Muscle layer of colon (tissue), 2 donors: ENCODE data around the gene CTDSP1.
A peak's percentile ranks its signal among the peaks of the same experiment; 100 is the strongest.

Experiments
- H3K27ac ChIP-seq: one replicate; pipeline ENCODE4 v1.7.0; 2013; ENCODE audit warnings: low read depth, mild to moderate bottlenecking, low read length, moderate library complexity
- H3K27me3 ChIP-seq, 2 donors: one replicate each; pipeline ENCODE4 v1.7.0; 2013; ENCODE audit warnings: low read length in 2 of 2, mild to moderate bottlenecking in 2 of 2; ENCODE audit not compliant: insufficient read depth in 2 of 2, control insufficient read depth in 1 of 2
- H3K36me3 ChIP-seq: one replicate; pipeline ENCODE4 v1.7.0; 2013; ENCODE audit warnings: mild to moderate bottlenecking, low read length; ENCODE audit not compliant: insufficient read depth
- H3K4me1 ChIP-seq: one replicate; pipeline ENCODE4 v1.7.0; 2013; ENCODE audit warnings: mild to moderate bottlenecking, low read length; ENCODE audit not compliant: insufficient read depth
- H3K4me3 ChIP-seq, 2 donors: one replicate each; pipeline ENCODE4 v1.7.0; 2013; ENCODE audit warnings: low read length in 2 of 2, low read depth in 1 of 2, mild to moderate bottlenecking in 1 of 2, moderate library complexity in 1 of 2
- H3K9ac ChIP-seq: one replicate; pipeline ENCODE4 v1.7.0; 2013; ENCODE audit warnings: low read length
- H3K9me3 ChIP-seq: one replicate; pipeline ENCODE4 v1.7.0; 2013; ENCODE audit warnings: mild to moderate bottlenecking, low read length
- donor health status: abdominal sarcoma.
- donor health status: Adenocarcinoma of cecum.

CTDSP1 gene

GRCh38 chr2:218368150-218368528, 31.5 kb upstream of the CTDSP1 start:
- Histone ChIP-seq H3K4me1 (peaks cover 18% of the 10 kb centered on the region), H3K9me3 (no peaks in the 10 kb centered on the region), H3K36me3 (no peaks in the 10 kb centered on the region), H3K9ac (no peak overlapping the region), H3K27me3 (no peaks in the 10 kb centered on the region), H3K4me3 (peak overlapping the region; percentile 44 to 73), H3K27ac (peak overlapping the region; percentile 88)

GRCh38 chr2:218368621-218369153, 31.0 kb upstream of the CTDSP1 start:
- Histone ChIP-seq H3K9ac (no peak overlapping the region), H3K27ac (peak overlapping the region; percentile 62)

GRCh38 chr2:218369330-218369729, 30.3 kb upstream of the CTDSP1 start:
- Histone ChIP-seq H3K36me3 (no peaks in the 10 kb centered on the region), H3K27ac (peak overlapping the region; percentile 62), H3K9ac (no peak overlapping the region), H3K9me3 (no peaks in the 10 kb centered on the region), H3K4me3 (peak overlapping the region in 1 of 2 donors; percentile 38), H3K27me3 (no peaks in the 10 kb centered on the region), H3K4me1 (peaks cover 18% of the 10 kb centered on the region)

More at GRCh38 chr2:218368621-218369153, 31.0 kb upstream of the CTDSP1 start:
- Histone ChIP-seq H3K4me3 (peak overlapping the region in 1 of 2 donors; percentile 38), H3K27me3 (no peaks in the 10 kb centered on the region), H3K4me1 (peaks cover 18% of the 10 kb centered on the region), H3K9me3 (no peaks in the 10 kb centered on the region), H3K36me3 (no peaks in the 10 kb centered on the region)

GRCh38 chr2:218370410-218371063, 29.1 kb upstream of the CTDSP1 start:
- no peaks in the 10 kb centered on the region for H3K9me3 ChIP-seq
- H3K36me3 ChIP-seq: no peaks in the 10 kb centered on the region
- peaks cover 18% of the 10 kb centered on the region for H3K4me1 ChIP-seq
- no peak overlapping the region for H3K9ac ChIP-seq
- no peak overlapping the region for H3K4me3 ChIP-seq
- no peak overlapping the region for H3K27ac ChIP-seq
- H3K27me3 ChIP-seq: no peaks in the 10 kb centered on the region

DNA sequence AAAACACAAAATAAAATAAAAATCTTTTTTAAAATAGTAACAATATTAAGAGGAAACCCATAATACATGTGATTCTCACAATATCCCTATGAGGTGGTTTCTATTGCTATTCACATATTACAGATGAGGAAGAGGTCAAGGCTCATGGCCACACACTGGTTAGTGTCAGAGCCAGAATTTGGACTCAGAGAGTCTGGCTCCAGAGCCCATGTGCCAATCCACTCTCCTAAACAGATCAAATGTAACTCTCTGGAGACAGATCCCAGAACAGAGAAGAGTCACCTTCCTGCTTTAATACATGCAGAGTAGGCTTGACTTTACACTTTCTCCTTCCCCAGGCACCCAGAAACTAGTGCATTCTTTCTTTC, 27.7 kb upstream of the CTDSP1 start:
- Histone ChIP-seq H3K9me3 (no peaks in the 10 kb centered on the region), H3K4me1 (peaks cover 18% of the 10 kb centered on the region), H3K9ac (no peak overlapping the region), H3K27me3 (no peaks in the 10 kb centered on the region), H3K27ac (no peak overlapping the region), H3K4me3 (no peak overlapping the region), H3K36me3 (no peaks in the 10 kb centered on the region)

- Histone ChIP-seq H3K9me3 (no peaks in the 10 kb centered on the region), H3K36me3 (no peaks in the 10 kb centered on the region), H3K4me1 (peaks cover 4% of the 10 kb centered on the region), H3K27ac (no peak overlapping the region), H3K9ac (no peak overlapping the region), H3K4me3 (no peak overlapping the region), H3K27me3 (no peaks in the 10 kb centered on the region)
Observed at GRCh38 chr2:218374795-218375194, 24.9 kb upstream of the CTDSP1 start.

GRCh38 chr2:218375212-218375611, 24.5 kb upstream of the CTDSP1 start:
- Histone ChIP-seq H3K4me3 (no peak overlapping the region), H3K27ac (no peak overlapping the region), H3K9me3 (no peaks in the 10 kb centered on the region), H3K27me3 (no peaks in the 10 kb centered on the region), H3K4me1 (no peaks in the 10 kb centered on the region), H3K36me3 (no peaks in the 10 kb centered on the region), H3K9ac (no peak overlapping the region)

GRCh38 chr2:218378053-218378452, 21.6 kb upstream of the CTDSP1 start:
- no peaks in the 10 kb centered on the region for H3K9me3 ChIP-seq
- H3K9ac ChIP-seq: no peak overlapping the region
- no peaks in the 10 kb centered on the region for H3K27me3 ChIP-seq
- H3K4me3 ChIP-seq: no peak overlapping the region
- H3K4me1 ChIP-seq: no peaks in the 10 kb centered on the region
- no peak overlapping the region for H3K27ac ChIP-seq
- no peaks in the 10 kb centered on the region for H3K36me3 ChIP-seq

DNA sequence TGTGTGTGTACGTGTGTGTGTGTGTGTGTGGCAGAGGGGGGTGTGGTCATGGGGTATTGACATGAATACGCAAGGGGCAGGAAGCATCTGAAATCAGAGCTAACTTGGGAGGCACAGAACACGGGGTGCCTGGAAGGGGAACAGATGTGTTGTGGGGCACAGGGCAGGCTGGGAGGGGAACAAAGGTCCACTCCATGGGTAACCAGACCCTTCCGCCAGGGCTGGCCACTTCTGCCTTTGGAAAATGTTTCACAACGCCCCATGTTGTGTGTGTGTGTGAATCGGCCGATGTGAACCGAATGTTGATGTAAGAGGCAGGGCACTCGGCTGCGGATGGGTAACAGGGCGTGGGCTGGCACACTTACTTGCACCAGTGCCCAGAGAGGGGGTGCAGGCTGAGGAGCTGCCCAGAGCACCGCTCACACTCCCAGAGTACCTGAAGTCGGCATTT, 17.7 kb upstream of the CTDSP1 start, which contains the start of gene SLC11A1:
Gene SLC11A1, plus strand, starts transcription at position 358 of the 451 bp plus-strand sequence. CDS start 96 bp downstream, outside the sequence.
- Histone ChIP-seq H3K27ac (no peak within 1 kb of the TSS), H3K27me3 (no peaks in the 10 kb centered on the region), H3K4me1 (no peaks in the 10 kb centered on the region), H3K9ac (no peak within 1 kb of the TSS), H3K9me3 (no peaks in the 10 kb centered on the region), H3K4me3 (no peak within 1 kb of the TSS), H3K36me3 (no peaks in the 10 kb centered on the region)

DNA sequence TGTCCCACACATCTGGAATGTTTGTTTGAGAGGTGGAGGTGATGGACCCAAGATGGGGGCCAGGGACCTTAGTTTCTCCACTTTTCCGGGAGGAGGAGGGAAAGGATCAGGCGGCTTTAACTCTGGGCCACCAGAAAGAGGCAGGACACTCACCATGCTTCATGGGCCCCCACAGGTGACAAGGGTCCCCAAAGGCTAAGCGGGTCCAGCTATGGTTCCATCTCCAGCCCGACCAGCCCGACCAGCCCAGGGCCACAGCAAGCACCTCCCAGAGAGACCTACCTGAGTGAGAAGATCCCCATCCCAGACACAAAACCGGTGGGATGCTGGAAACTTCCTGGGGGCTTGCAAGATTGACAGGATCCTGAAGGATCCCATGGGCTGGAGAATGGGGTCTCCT, 16.9 kb upstream of the CTDSP1 start:
- Histone ChIP-seq H3K27me3 (no peaks in the 10 kb centered on the region), H3K4me1 (peaks cover 7% of the 10 kb centered on the region), H3K36me3 (no peaks in the 10 kb centered on the region), H3K9me3 (no peaks in the 10 kb centered on the region), H3K4me3 (no peak overlapping the region), H3K9ac (no peak overlapping the region), H3K27ac (no peak overlapping the region)

DNA sequence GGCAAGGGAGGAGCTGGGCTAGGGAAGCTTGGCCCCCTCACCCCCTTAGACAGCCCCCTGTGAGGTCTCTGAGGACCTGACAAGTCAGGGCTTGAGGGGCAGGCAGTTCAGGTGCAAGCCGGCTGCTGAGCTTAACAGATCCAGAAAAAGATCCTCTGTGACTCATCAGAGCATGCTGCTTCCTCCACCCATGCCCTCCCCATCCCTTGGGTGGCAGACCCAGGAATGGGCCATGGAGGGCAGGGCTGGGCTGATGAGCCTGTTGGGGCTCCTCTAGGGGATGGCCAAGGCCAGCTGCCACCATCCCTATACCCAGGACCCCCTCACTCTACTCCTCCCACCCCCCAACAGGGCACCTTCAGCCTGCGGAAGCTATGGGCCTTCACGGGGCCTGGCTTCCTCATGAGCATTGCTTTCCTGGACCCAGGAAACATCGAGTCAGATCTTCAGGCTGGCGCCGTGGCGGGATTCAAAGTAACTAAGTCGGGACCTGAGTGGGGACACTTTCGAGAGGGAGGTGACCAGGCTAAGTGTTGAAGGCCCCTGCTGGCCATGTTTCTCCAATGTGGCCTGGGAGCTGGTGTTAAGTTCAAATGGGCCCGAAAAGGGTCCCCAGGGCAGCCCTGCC, 15.7 kb upstream of the CTDSP1 start:
- Histone ChIP-seq H3K4me3 (no peak overlapping the region), H3K27me3 (no peaks in the 10 kb centered on the region), H3K27ac (no peak overlapping the region), H3K36me3 (no peaks in the 10 kb centered on the region), H3K9me3 (no peaks in the 10 kb centered on the region), H3K9ac (no peak overlapping the region), H3K4me1 (peaks cover 7% of the 10 kb centered on the region)
